Hair follicular keratinocyte (primary cell): ENCODE measurements around the gene GALNT6. TPM values are rescaled to one million over a fixed set of nuclear protein-coding genes. Genes with fewer than 3 reads are reported as not detected.

Source experiments
- total RNA-seq: library from RNA; depleted of rRNA; stranded (reverse); fragments of >200 nt; gene quantifications from 2 replicates; pipeline ENCODE4 v1.2.3, GENCODE V29; 2015

GALNT6 gene
- total RNA-seq: 47.2 and 72.2 TPM in 2 replicates

DNA sequence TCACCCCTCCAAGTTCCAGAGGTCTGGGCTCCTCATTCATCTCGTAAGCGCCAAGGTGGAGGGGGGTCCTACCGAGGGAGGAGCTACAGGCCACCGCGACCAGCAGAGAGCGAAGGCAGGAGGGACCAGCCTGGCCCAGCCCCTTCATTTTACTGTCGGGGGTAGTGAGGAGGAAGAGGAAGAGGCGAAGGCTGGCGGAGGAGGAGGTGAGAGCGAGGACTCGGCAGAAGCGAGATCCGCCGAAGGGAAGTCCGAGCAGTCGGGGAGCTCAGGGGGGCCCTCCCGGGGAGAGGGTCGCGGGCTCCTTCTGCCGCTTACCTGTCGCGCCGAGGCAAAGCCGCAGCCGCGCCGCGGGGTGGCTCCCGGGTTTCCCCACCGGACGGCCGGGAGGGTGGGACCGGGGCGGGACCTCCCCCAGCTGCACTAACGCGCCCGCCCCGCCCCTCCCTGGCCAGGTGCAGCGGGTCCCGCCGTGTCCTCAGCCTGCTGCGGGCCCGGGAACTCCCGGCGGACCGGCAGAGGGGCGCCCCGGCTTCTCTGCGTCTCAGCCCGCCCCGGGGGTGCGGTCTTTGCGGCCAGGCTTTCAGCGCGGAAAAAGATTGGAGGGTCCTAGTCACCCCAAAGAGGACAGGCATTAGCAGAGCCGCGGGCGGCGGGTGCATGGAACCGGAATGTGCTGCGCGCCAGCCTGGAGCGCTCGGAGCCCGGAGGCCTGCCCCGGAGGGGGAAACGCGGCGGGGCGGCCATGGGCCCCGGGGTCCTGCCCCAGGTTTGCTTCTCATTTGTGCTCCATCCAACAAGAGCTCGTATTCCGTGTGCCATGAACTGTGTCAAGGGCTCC, at the start of gene GALNT6:
GALNT6 (minus strand) TSS at position 124 of the 841 bp plus-strand sequence. CDS start 11,625 bp downstream, outside the sequence.

DNA sequence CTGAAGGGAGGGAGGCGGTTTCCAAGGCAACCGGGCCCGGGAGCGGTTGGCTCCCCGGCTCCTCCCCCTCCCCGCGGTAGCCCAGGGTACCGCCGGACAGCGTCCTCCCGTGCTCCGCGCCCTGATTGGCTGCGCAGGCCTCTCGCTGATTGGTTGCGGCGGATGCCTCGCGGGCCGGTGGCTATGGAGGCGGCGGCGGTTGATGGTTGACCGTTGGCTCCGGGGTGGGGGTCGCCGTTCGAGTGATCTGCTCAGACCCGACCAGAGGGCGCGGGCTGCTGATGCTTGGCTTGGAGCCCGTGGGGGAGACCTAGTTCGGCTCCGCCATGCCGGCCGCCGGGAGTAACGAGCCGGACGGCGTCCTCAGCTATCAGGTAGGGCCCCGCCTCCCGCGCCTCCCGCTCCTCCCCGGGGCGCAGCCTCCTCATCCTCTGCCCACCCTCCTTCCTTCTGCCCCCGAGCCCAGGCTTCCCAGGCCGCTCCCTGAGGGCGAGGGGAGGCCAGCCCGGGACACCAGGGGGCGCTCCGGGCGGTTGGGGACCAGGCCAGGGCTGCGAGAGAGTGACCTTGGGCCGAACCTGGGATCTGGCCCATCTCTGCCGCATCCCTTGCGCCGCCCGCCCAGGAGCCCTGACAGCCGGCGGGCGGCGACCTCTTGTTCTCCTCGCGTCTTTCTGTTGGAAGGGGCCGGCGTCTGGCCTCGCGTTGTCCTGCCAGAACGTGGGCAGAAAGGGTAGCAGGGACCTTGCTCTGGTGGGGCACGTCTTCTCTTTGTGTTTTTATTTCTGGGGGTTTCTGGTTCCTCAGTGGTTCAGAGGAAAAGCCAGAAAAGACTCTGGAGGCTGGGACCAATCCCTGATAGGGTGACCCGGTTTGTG, 33.7 kb upstream of the GALNT6 start, which contains the start of gene SLC4A8:
SLC4A8 (plus strand) TSS at position 170 of the 878 bp plus-strand sequence; CDS start at position 327, 157 bp downstream.

DNA sequence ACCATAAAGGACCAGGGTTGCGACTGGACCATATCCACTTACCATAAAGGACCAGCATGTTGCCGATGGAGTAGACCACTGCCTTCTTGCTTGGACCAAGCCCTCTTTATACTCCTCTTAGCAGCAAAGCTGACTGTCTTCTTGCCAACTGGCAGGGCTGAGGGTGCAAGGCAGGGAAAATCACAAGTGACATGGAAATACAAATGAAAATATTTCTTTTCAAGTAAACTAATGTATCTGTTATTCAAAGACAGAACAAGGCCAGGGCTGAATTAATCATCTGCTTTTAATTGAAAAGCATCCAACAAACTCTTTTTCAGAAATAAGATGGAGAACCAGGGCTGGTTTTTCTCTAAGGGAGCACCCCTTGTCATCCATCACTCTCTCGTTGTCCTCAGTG, 44.6 kb downstream of the GALNT6 start, which contains the start of gene CELA1:
CELA1 (minus strand) TSS at position 99 of the 400 bp plus-strand sequence; CDS start at position 58, 41 bp downstream.

DNA sequence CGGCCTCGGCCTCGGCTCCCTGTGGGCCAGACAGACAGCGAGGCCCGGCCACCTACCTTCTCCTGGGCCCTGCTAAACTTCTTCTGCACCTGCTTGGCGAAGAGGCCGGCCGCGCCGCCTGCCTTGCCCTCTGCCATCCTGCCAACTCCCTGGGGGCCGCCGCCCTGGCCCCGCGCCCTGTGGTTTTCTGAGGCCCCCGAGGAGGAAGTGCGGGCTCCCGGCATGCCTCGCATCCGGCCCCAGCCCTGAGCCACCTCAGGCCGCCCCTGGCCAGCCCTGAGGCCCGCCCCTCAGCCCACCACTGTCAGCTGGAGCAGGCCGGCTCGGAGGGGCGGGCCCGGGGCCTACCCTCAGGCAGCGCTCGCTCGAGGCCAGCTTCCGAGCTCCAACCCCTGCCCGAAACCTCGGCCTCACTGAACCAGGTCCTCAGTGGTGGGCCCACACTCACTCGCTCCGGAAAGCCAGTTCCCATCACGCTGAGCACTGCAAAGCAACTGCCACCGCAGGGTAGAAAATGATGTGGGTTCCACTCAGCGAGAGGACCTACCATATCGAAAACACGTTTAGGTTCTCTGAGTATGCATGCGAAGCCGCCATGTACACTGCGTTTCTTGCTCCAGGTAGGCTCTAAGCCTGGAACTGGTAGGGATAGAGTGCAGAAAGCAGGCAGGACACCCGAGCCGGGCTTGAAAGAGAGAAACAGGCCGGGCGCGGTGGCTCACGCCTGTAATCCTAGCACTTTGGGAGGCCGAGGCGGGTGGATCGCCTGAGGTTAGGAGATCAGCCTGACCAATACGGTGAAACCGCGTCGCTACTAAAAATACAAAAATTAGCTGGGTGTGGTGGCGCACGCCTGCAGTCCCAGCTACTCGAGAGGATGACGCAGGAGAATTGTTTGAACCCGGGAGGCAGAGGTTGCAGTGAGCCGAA, 67.0 kb downstream of the GALNT6 start, which contains the start of gene BIN2:
BIN2 (minus strand) TSS at position 209 of the 930 bp plus-strand sequence; CDS start at position 137, 72 bp downstream.

Other genes with a start within 250 kb of the GALNT6 start
- 8.7 and 8.9 TPM in 2 replicates for gene TFCP2, start 218.3 kb downstream of the GALNT6 start, total RNA-seq
- gene POU6F1, start 173.3 kb downstream of the GALNT6 start, total RNA-seq: 0.57 and 1.2 TPM in 2 replicates
- 157 and 166 TPM in 2 replicates for gene DAZAP2, start 152.6 kb downstream of the GALNT6 start, total RNA-seq
- 21.9 and 23.0 TPM in 2 replicates for gene SMAGP, start 121.0 kb downstream of the GALNT6 start, total RNA-seq
- not detected in 2 replicates for gene BIN2, start 67.2 kb downstream of the GALNT6 start, total RNA-seq
- gene CELA1, start 44.7 kb downstream of the GALNT6 start, total RNA-seq: not detected in 2 replicates
- gene SLC4A8, start 33.4 kb upstream of the GALNT6 start, total RNA-seq: 0.30 and 0.70 TPM in 2 replicates
- gene SCN8A, start 199.8 kb upstream of the GALNT6 start, total RNA-seq: 0.23 and 0.30 TPM in 2 replicates